Neural progenitor cell (in vitro differentiated cells): Measurements from ENCODE around the gene DTNA. TPM values are rescaled to one million over a fixed set of nuclear protein-coding genes. Genes with fewer than 3 reads are reported as not detected.
A peak's percentile ranks its signal among the peaks of the same experiment; 100 is the strongest.

Source experiments
- DNase-seq: peaks from one replicate; pipeline ENCODE4 v3.0.0-alpha.2; 2016; ENCODE audit warnings: low spot score
- H2AFZ ChIP-seq: fragments of 200-600 bp; sonication (generic); replicated peaks from 2 replicates; pipeline ENCODE4 v1.6.1; 2016; ENCODE audit warnings: antibody characterized with exemption
- H3F3A ChIP-seq: fragments of 200-600 bp; sonication (generic); 2 replicates; pipeline ENCODE4 v1.6.1; 2016; ENCODE audit warnings: antibody characterized with exemption, low read depth
- H3K27ac ChIP-seq: fragments of 200-600 bp; sonication (generic); 2 replicates; pipeline ENCODE4 v1.5.1; 2016; ENCODE audit warnings: mild to moderate bottlenecking
- H3K27me3 ChIP-seq: fragments of 200-600 bp; sonication (generic); 2 replicates; pipeline ENCODE4 v1.6.1; 2016; ENCODE audit warnings: mild to moderate bottlenecking, moderate library complexity
- H3K36me3 ChIP-seq: fragments of 200-600 bp; sonication (generic); 2 replicates; pipeline ENCODE4 v1.5.1; 2016
- H3K4me1 ChIP-seq: fragments of 200-600 bp; sonication (generic); 2 replicates; pipeline ENCODE4 v1.6.1; 2016; ENCODE audit warnings: mixed run types
- H3K4me2 ChIP-seq: fragments of 200-600 bp; sonication (generic); 2 replicates; pipeline ENCODE4 v1.6.1; 2016
- H3K4me3 ChIP-seq: fragments of 200-600 bp; sonication (generic); 2 replicates; pipeline ENCODE4 v1.5.1; 2016
- H3K79me2 ChIP-seq: fragments of 200-600 bp; sonication (generic); 2 replicates; pipeline ENCODE4 v1.6.1; 2016; ENCODE audit warnings: low read depth
- H3K9ac ChIP-seq: fragments of 200-600 bp; sonication (generic); 2 replicates; pipeline ENCODE4 v1.6.1; 2016
- H3K9me3 ChIP-seq: fragments of 200-600 bp; sonication (generic); 2 replicates; pipeline ENCODE4 v1.5.1; 2016; ENCODE audit warnings: low read depth
- H4K20me1 ChIP-seq: fragments of 200-600 bp; sonication (generic); 2 replicates; pipeline ENCODE4 v1.6.1; 2016; ENCODE audit warnings: low read depth
- H3K27ac Mint-ChIP-seq: 3 replicates; pipeline ENCODE4 v1.8.0; 2021; ENCODE audit warnings: mixed read lengths
- H3K27me3 Mint-ChIP-seq: 2 replicates; pipeline ENCODE4 v1.8.0; 2022; ENCODE audit warnings: low read depth, mild to moderate bottlenecking, inconsistent platforms, moderate library complexity, mixed read lengths; ENCODE audit not compliant: insufficient read depth
- H3K36me3 Mint-ChIP-seq: 3 replicates; pipeline ENCODE4 v1.8.0; 2021; ENCODE audit warnings: mixed read lengths
- H3K4me1 Mint-ChIP-seq: 3 replicates; pipeline ENCODE4 v1.8.0; 2021; ENCODE audit warnings: mixed read lengths
- H3K4me3 Mint-ChIP-seq: 3 replicates; pipeline ENCODE4 v1.8.0; 2021; ENCODE audit warnings: mild to moderate bottlenecking, moderate library complexity, mixed read lengths
- H3K9me3 Mint-ChIP-seq: 3 replicates; pipeline ENCODE4 v1.8.0; 2020; ENCODE audit warnings: mixed read lengths
- CTCF ChIP-seq: fragments of 200-600 bp; sonication (generic); IDR thresholded peaks from 2 replicates; pipeline ENCODE4 v1.5.1; 2017; ENCODE audit warnings: antibody characterized with exemption, mild to moderate bottlenecking
- EZH2 ChIP-seq: fragments of 200-600 bp; sonication (generic); IDR thresholded peaks from 2 replicates; pipeline ENCODE4 v1.6.1; 2017; ENCODE audit warnings: antibody characterized with exemption, mild to moderate bottlenecking, moderate library complexity
- EZH2phosphoT487 ChIP-seq: fragments of 200-600 bp; sonication (generic); IDR thresholded peaks from 2 replicates; pipeline ENCODE4 v1.6.1; 2017; ENCODE audit warnings: antibody characterized with exemption
- total RNA-seq: library from RNA; depleted of rRNA; stranded (reverse); fragments of >200 nt; gene quantifications from 2 replicates; pipeline ENCODE4 v1.2.3, GENCODE V29; 2015; ENCODE audit warnings: low replicate concordance

DTNA gene
- total RNA-seq, 1 donor from 2014 or later, result 15.0 TPM

- Histone ChIP-seq H4K20me1 (no peaks in the 10 kb centered on the region), H3K9me3 (no peaks in the 10 kb centered on the region), H3K27me3 (no peaks in the 10 kb centered on the region), H3K4me1 (peaks cover 17% of the 10 kb centered on the region), H3K9ac (no peak overlapping the region), H3K36me3 (no peaks in the 10 kb centered on the region), H3K27ac (no peak overlapping the region), H2AFZ (no peak overlapping the region), H3F3A (no peaks in the 10 kb centered on the region), H3K79me2 (no peaks in the 10 kb centered on the region), H3K4me3 (no peak overlapping the region), H3K4me2 (no peak overlapping the region)
- H3K4me3 Mint-ChIP-seq, result no peak overlapping the region
- no peaks in the 10 kb centered on the region for H3K27me3 Mint-ChIP-seq
- H3K9me3 Mint-ChIP-seq, result no peaks in the 10 kb centered on the region
- H3K4me1 Mint-ChIP-seq, result peaks cover 3% of the 10 kb centered on the region
- TF ChIP-seq CTCF (no peak), EZH2 (no peak), EZH2phosphoT487 (no peak)
- H3K27ac Mint-ChIP-seq, result no peak overlapping the region
- DNase-seq, result peak; percentile 5
- H3K36me3 Mint-ChIP-seq, result peaks cover 9% of the 10 kb centered on the region
Observed at GRCh38 chr18:34802959-34803358, 92.9 kb downstream of the DTNA start.

- H3K9ac ChIP-seq, result no peak overlapping the region
- no peaks in the 10 kb centered on the region for H3K27me3 ChIP-seq
- H3K4me2 ChIP-seq, result no peak overlapping the region
- no peak for DNase-seq
- TF ChIP-seq EZH2phosphoT487 (no peak), EZH2 (no peak), CTCF (no peak)
- Mint-ChIP-seq H3K36me3 (peaks cover 9% of the 10 kb centered on the region), H3K27me3 (no peaks in the 10 kb centered on the region), H3K27ac (no peak overlapping the region), H3K4me3 (no peak overlapping the region), H3K4me1 (peaks cover 3% of the 10 kb centered on the region), H3K9me3 (no peaks in the 10 kb centered on the region)
- no peak overlapping the region for H3K27ac ChIP-seq
- no peaks in the 10 kb centered on the region for H3K79me2 ChIP-seq
- H4K20me1 ChIP-seq, result no peaks in the 10 kb centered on the region
- H2AFZ ChIP-seq, result no peak overlapping the region
- no peak overlapping the region for H3K4me3 ChIP-seq
- no peaks in the 10 kb centered on the region for H3F3A ChIP-seq
- no peaks in the 10 kb centered on the region for H3K9me3 ChIP-seq
- H3K36me3 ChIP-seq, result no peaks in the 10 kb centered on the region
- peaks cover 17% of the 10 kb centered on the region for H3K4me1 ChIP-seq
Observed at GRCh38 chr18:34803877-34804400, 93.8 kb downstream of the DTNA start.

GRCh38 chr18:34805103-34805877, 95.2 kb downstream of the DTNA start:
- peaks cover 17% of the 10 kb centered on the region for H3K4me1 ChIP-seq
- no peaks in the 10 kb centered on the region for H4K20me1 ChIP-seq
- Mint-ChIP-seq H3K36me3 (peaks cover 6% of the 10 kb centered on the region), H3K9me3 (no peaks in the 10 kb centered on the region), H3K27ac (no peak overlapping the region), H3K4me3 (no peak overlapping the region), H3K27me3 (no peaks in the 10 kb centered on the region), H3K4me1 (peaks cover 3% of the 10 kb centered on the region)
- H3K27me3 ChIP-seq, result no peaks in the 10 kb centered on the region
- no peaks in the 10 kb centered on the region for H3K79me2 ChIP-seq
- DNase-seq, result no peak
- no peaks in the 10 kb centered on the region for H3K36me3 ChIP-seq
- no peak overlapping the region for H3K27ac ChIP-seq
- H3K9ac ChIP-seq, result no peak overlapping the region
- H3F3A ChIP-seq, result no peaks in the 10 kb centered on the region
- no peak overlapping the region for H2AFZ ChIP-seq
- H3K4me3 ChIP-seq, result no peak overlapping the region
- no peak overlapping the region for H3K4me2 ChIP-seq
- TF ChIP-seq EZH2, result no peak
- no peak for TF ChIP-seq CTCF
- no peak for TF ChIP-seq EZH2phosphoT487
- no peaks in the 10 kb centered on the region for H3K9me3 ChIP-seq
